ENCODE data around the gene DECR2.

DECR2 gene

GRCh38 chr16:369866-370436 lies 31.7 kb upstream of the DECR2 start:
- DNase-seq (ENCODE audit: extremely low read depth, insufficient read length): no peak
- TF ChIP-seq CTCF (IDR thresholded peaks at IDR 0.05; ENCODE audit: insufficient read depth, low read length, poor library complexity, severe bottlenecking): no peak
- peak overlapping the region; percentile 56 for H3K4me3 ChIP-seq (replicated peaks; ENCODE audit: low read depth, low read length)
- H3K27me3 ChIP-seq (replicated peaks; ENCODE audit: control insufficient read depth, insufficient read depth, low read length): no peaks in the 10 kb centered on the region
- H3K36me3 ChIP-seq (ENCODE audit: control insufficient read depth, insufficient read depth, low read length): peaks cover 47% of the 10 kb centered on the region

- no peak for TF ChIP-seq CTCF (IDR thresholded peaks at IDR 0.05; ENCODE audit: insufficient read depth, low read length, poor library complexity, severe bottlenecking)
- no peaks in the 10 kb centered on the region for H3K27me3 ChIP-seq (replicated peaks; ENCODE audit: control insufficient read depth, insufficient read depth, low read length)
- peak within 1 kb of the TSS; percentile 56 for H3K4me3 ChIP-seq (replicated peaks; ENCODE audit: low read depth, low read length)
- DNase-seq (ENCODE audit: extremely low read depth, insufficient read length): peak; percentile 94
- peaks cover 49% of the 10 kb centered on the region for H3K36me3 ChIP-seq (ENCODE audit: control insufficient read depth, insufficient read depth, low read length)
Observed at GRCh38 chr16:370443-370842, 31.2 kb upstream of the DECR2 start, which contains the start of gene MRPL28. Gene MRPL28 (minus strand): TSS chr16:370538. CDS start chr16:370218, 320 bp downstream.

GRCh38 chr16:370979-371514 lies 30.6 kb upstream of the DECR2 start:
- H3K36me3 ChIP-seq (ENCODE audit: control insufficient read depth, insufficient read depth, low read length): peaks cover 51% of the 10 kb centered on the region
- H3K4me3 ChIP-seq (replicated peaks; ENCODE audit: low read depth, low read length): peak overlapping the region; percentile 10
- no peak for DNase-seq (ENCODE audit: extremely low read depth, insufficient read length)
- H3K27me3 ChIP-seq (replicated peaks; ENCODE audit: control insufficient read depth, insufficient read depth, low read length): no peaks in the 10 kb centered on the region
- no peak for TF ChIP-seq CTCF (IDR thresholded peaks at IDR 0.05; ENCODE audit: insufficient read depth, low read length, poor library complexity, severe bottlenecking)

- Histone ChIP-seq H3K4me3 (replicated peaks; ENCODE audit: low read depth, low read length) (no peak overlapping the region), H3K27me3 (replicated peaks; ENCODE audit: control insufficient read depth, insufficient read depth, low read length) (no peaks in the 10 kb centered on the region), H3K36me3 (ENCODE audit: control insufficient read depth, insufficient read depth, low read length) (peaks cover 50% of the 10 kb centered on the region)
- DNase-seq (ENCODE audit: extremely low read depth, insufficient read length): no peak
- no peak for TF ChIP-seq CTCF (IDR thresholded peaks at IDR 0.05; ENCODE audit: insufficient read depth, low read length, poor library complexity, severe bottlenecking)
Observed at GRCh38 chr16:371515-372301, 30.0 kb upstream of the DECR2 start.

GRCh38 chr16:372302-372983 lies 29.2 kb upstream of the DECR2 start:
- peaks cover 47% of the 10 kb centered on the region for H3K36me3 ChIP-seq (ENCODE audit: control insufficient read depth, insufficient read depth, low read length)
- no peak for TF ChIP-seq CTCF (IDR thresholded peaks at IDR 0.05; ENCODE audit: insufficient read depth, low read length, poor library complexity, severe bottlenecking)
- no peak overlapping the region for H3K4me3 ChIP-seq (replicated peaks; ENCODE audit: low read depth, low read length)
- no peaks in the 10 kb centered on the region for H3K27me3 ChIP-seq (replicated peaks; ENCODE audit: control insufficient read depth, insufficient read depth, low read length)
- no peak for DNase-seq (ENCODE audit: extremely low read depth, insufficient read length)
